GM18909 (cell line): ENCODE results near the gene NXN.
"Not testable (repeated sequence)": the region's sequence is repeated elsewhere in the genome, so short reads cannot be mapped to it uniquely, and the experiment has no call there.

Experiments
- ATAC-seq: cut with Tn5 transposase; IDR thresholded peaks from one replicate; pipeline ENCODE4 v1.9.1; 2021; ENCODE audit warnings: mild to moderate bottlenecking; ENCODE audit not compliant: unreplicated experiment, poor library complexity

The NXN gene

GRCh38 chr17:807523-808294 is 171.9 kb downstream of the NXN start:
- no peak for ATAC-seq

DNA sequence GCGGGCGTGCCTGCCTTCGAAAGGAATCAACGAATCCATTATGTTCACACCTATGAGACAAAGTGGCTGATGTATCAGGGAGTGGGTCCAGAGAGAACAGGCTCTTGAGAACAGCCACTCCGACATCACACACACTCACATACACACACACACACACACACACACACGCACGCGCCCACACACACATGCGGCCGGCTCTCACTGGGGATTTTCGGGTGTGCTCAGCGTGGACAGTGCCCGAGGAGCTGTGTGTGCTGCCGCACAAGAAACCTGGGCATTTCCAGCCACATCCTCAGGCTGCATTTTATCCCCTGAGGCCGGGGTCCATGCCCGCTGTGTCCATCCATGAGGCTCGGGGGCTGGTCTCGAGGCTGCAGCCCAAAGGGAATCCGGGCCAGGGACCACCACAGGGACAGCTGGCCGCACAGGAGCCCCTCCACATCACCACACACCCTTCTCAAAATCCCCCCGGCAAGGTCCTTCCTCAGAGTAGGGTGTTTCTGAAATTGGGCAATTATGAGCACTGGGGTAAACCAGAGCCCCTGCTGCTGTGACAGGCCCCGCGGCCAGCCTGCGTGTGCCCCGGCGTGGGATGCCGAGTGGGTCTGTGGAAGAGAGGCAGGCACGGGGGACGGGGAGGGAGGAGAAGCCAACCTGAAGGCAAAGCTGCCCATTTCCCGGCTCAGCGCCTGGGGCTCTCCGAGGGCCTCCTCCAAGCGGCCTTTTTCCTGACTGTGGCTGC is 172.6 kb downstream of the NXN start:
- no peak for ATAC-seq

DNA sequence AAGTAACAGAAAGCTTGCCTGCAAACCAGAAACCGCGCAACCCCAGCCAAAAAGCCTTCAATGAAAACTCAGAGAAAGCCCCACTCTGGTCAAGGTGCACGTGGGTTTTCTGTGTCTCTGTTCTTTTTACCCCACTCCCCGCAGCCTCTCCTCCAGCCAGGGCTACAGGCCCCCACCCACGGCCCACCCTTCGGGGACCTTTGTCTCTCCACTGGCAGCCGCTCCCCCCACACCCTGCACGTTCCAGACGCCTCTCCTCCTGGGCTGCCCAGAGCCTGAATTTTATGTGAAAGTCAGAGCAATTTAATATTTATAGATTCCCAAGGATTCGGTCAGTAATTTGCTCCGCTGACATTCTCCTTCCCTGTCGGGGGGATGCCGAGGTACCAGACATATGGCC is 173.2 kb downstream of the NXN start:
- no peak for ATAC-seq

GRCh38 chr17:805886-806285 is 173.7 kb downstream of the NXN start:
- ATAC-seq = not testable (repeated sequence)

- no peak for ATAC-seq
Measured at GRCh38 chr17:804541-805435, 174.8 kb downstream of the NXN start.

GRCh38 chr17:802901-803881 is 176.4 kb downstream of the NXN start:
- no peak for ATAC-seq

DNA sequence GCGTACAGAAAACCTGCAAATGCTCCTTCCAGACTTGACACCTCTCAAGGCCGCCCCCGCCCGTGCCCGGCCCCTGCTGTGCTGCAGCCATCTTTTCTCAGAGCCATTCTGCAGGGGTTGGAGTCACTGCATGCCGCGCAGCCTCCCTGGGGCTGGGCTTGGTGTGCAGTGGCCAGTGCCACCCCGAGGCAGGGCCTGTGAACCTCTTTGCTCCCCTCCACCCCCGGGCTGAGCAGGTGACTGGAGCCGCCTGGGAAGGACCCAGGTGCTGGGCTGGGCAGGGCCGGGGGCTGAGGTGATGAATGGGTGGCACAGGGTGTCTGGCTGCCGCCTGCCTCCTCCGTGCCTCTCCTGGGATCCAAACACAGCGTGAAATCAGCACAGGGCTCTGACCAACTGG is 177.1 kb downstream of the NXN start:
- no peak for ATAC-seq

- no peak for ATAC-seq
Measured at GRCh38 chr17:801660-802059, 177.9 kb downstream of the NXN start.

- no peak for ATAC-seq
Measured at GRCh38 chr17:800446-801242, 178.9 kb downstream of the NXN start.

GRCh38 chr17:799261-799660 is 180.3 kb downstream of the NXN start:
- ATAC-seq = no peak

DNA sequence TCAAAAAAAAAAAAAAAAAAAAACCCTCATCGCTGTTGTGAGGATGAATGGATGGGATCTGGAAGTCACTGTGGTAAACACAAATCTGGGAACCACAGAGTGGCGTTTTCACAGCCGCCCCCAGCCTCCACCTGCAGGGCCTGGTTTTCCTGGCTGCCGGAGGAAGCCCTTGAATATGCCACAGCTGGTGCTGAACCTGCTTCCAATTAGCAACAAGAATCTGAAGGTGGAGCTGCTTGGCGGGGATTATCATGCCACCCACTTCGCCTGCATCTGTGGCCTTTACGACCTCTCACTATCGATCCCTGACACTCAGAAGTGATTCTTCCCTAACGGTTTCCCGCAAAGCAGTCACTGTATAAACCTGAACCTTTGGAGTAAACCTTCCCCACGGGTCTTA is 181.3 kb downstream of the NXN start:
- no peak for ATAC-seq

GRCh38 chr17:797236-797840 is 182.2 kb downstream of the NXN start:
- ATAC-seq = no peak

DNA sequence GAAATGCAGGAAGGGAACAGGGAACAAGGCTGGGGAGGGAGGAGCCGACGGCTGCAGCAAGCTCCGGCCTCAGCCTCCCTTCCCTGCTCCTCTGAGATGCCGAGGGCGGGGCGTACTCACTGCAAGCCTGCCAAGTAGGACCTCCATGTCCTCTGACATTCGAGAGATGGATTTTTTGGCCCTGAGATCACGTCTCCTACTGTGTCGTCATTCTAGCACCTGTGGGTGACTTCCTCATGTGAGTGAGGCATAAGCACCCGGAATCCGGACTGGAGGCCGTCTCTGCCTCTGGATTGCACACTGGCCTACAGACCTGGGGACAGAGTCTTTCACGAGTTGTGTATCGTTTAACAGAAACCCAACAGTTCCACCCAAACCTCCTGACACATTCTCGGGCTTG is 183.0 kb downstream of the NXN start:
- no peak for ATAC-seq

GRCh38 chr17:795721-796120 is 183.9 kb downstream of the NXN start:
- no peak for ATAC-seq

DNA sequence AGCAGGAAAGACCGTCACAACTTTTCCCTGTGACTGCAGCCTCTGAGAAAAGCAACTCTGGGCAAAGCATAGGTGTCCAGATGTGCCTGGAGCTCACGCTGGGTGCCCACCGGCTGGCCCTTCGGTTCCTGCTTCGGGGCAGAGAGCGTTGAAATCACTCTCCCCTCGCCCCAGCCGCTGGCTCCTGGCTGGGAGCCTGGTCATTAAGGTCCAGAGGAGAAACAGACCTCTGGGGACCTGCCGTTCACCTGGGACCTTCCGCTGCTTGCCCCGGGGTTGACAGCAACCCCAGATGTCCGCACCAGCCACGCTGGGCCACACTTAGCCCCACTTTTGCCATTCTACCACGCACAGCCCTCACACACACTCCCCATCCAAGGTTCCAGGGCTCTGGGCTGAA is 184.3 kb downstream of the NXN start:
- ATAC-seq = no peak

- ATAC-seq = no peak
Measured at GRCh38 chr17:794876-795275, 184.7 kb downstream of the NXN start.

DNA sequence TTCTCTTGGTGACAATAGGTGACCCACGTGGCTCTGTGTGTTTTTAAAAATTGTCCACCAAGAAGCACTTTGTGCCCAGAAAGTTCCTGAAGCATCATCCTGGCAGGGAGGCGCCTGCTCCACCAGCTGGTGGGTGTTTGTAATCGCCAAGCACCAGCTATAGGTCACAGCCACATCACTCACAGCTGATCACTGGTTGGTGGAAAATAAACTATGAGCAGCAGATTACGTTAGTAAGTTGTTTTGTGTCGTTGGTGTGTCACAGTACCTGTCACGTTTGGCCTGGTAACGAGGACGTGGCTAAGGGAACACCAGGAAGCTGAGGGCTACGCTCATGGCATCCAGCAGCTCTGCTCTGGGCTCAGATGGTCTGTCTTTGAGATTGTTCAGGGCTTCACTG is 187.3 kb downstream of the NXN start:
- ATAC-seq = no peak

GRCh38 chr17:791829-792228 is 187.7 kb downstream of the NXN start:
- ATAC-seq = no peak

DNA sequence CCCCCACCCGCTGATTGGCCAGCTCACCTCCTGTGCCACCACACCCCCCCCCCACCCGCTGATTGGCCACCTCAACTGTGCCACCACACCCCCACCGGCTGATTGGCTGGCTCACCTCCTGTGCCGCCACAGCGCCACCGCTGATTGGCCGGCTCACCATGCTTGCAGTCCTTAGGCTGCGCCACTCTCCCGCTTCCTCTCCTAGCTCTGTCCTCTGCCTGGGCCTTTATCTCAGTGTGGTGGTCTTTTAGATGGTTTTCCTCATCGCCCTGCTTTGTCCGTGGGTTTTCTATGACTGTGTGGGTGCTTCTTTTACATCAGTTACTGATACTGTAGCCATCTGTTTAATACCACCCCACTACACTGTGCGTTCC is 188.7 kb downstream of the NXN start:
- not testable (repeated sequence) for ATAC-seq
